ENCODE data around the gene NBEA.

The NBEA gene

DNA sequence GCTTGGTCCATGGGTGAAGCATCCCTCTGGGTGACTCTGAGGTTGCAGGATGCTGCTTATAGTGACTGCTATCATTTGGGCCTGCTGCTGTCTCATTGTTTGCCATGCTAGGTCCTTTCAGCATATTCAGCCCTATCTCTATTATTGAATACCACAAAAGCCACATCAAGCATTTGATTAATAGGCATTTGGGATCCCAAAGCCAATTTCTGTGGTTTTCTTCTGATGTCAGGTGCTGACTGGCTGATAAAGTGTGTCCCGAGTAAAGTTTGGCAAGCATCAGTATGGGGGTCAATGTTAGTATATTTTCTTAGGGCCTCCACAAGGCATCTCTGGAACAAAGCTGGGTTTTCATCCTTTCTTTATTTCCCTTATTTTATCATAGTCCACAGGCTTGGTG lies 204.6 kb downstream of the NBEA start:
- Histone ChIP-seq H3K4me3 (ENCODE audit: low read depth, low read length) (no peak overlapping the region), H3K27ac (ENCODE audit: extremely low read depth, low read depth, low read length) (no peak overlapping the region), H3K9me3 (ENCODE audit: control insufficient read depth, insufficient read depth, low read depth, low read length) (no peaks in the 10 kb centered on the region), H3K4me1 (ENCODE audit: control insufficient read depth, insufficient read depth, low read length) (no peaks in the 10 kb centered on the region), H3K36me3 (ENCODE audit: control insufficient read depth in 2 of 2, insufficient read depth in 1 of 2, low read length in 2 of 2) (no peaks in the 10 kb centered on the region)
- CTCF ChIA-PET: no interaction called here
- POLR2A ChIA-PET: no interaction called here
- TF ChIP-seq ZIC2 (tag by site-specific recombination; IDR thresholded peaks at IDR 0.05) (no peak), ZNF280C (tag by site-specific recombination; IDR thresholded peaks at IDR 0.05) (no peak), ZBTB1 (tag by site-specific recombination; IDR thresholded peaks at IDR 0.05) (no peak), ZBTB8A (tag by site-specific recombination; IDR thresholded peaks at IDR 0.05) (no peak), ZNF76 (tag by site-specific recombination; IDR thresholded peaks at IDR 0.05; ENCODE audit: borderline replicate concordance, low read depth) (no peak), ZNF175 (tag by site-specific recombination; IDR thresholded peaks at IDR 0.05) (no peak), KLF10 (tag by site-specific recombination; IDR thresholded peaks at IDR 0.05) (no peak), ZNF571 (tag by site-specific recombination; IDR thresholded peaks at IDR 0.05) (no peak), ZNF596 (tag by site-specific recombination; IDR thresholded peaks at IDR 0.05) (no peak), ZFHX2 (tag by site-specific recombination; conservative IDR thresholded peaks at IDR 0.05) (no peak), ZNF555 (tag by site-specific recombination; conservative IDR thresholded peaks at IDR 0.05) (no peak), ZNF610 (tag by site-specific recombination; IDR thresholded peaks at IDR 0.05; ENCODE audit: borderline replicate concordance) (no peak), ZNF585B (tag by site-specific recombination; IDR thresholded peaks at IDR 0.05) (no peak)
- TF ChIP-seq, protein P1, sequence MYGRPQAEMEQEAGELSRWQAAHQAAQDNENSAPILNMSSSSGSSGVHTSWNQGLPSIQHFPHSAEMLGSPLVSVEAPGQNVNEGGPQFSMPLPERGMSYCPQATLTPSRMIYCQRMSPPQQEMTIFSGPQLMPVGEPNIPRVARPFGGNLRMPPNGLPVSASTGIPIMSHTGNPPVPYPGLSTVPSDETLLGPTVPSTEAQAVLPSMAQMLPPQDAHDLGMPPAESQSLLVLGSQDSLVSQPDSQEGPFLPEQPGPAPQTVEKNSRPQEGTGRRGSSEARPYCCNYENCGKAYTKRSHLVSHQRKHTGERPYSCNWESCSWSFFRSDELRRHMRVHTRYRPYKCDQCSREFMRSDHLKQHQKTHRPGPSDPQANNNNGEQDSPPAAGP (tag by site-specific recombination; IDR thresholded peaks at IDR 0.05): no peak
- TF ChIP-seq, protein P2, sequence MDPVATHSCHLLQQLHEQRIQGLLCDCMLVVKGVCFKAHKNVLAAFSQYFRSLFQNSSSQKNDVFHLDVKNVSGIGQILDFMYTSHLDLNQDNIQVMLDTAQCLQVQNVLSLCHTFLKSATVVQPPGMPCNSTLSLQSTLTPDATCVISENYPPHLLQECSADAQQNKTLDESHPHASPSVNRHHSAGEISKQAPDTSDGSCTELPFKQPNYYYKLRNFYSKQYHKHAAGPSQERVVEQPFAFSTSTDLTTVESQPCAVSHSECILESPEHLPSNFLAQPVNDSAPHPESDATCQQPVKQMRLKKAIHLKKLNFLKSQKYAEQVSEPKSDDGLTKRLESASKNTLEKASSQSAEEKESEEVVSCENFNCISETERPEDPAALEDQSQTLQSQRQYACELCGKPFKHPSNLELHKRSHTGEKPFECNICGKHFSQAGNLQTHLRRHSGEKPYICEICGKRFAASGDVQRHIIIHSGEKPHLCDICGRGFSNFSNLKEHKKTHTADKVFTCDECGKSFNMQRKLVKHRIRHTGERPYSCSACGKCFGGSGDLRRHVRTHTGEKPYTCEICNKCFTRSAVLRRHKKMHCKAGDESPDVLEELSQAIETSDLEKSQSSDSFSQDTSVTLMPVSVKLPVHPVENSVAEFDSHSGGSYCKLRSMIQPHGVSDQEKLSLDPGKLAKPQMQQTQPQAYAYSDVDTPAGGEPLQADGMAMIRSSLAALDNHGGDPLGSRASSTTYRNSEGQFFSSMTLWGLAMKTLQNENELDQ (tag by site-specific recombination; IDR thresholded peaks at IDR 0.05; ENCODE audit: low read depth): no peak
- TF ChIP-seq, protein P3, sequence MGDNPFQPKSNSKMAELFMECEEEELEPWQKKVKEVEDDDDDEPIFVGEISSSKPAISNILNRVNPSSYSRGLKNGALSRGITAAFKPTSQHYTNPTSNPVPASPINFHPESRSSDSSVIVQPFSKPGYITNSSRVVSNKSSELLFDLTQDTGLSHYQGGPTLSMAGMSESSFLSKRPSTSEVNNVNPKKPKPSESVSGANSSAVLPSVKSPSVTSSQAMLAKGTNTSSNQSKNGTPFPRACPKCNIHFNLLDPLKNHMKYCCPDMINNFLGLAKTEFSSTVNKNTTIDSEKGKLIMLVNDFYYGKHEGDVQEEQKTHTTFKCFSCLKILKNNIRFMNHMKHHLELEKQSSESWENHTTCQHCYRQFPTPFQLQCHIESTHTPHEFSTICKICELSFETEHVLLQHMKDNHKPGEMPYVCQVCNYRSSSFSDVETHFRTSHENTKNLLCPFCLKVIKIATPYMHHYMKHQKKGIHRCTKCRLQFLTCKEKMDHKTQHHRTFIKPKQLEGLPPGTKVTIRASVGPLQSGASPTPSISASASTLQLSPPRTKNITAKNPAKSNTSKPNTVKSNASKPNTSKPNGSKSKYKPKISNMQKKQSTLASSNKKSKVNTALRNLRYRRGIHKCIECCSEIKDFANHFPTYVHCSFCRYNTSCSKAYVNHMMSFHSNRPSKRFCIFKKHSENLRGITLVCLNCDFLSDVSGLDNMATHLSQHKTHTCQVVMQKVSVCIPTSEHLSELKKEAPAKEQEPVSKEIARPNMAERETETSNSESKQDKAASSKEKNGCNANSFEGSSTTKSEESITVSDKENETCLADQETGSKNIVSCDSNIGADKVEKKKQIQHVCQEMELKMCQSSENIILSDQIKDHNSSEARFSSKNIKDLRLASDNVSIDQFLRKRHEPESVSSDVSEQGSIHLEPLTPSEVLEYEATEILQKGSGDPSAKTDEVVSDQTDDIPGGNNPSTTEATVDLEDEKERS (tag by site-specific recombination; IDR thresholded peaks at IDR 0.05): no peak
- TF ChIP-seq, protein P4, sequence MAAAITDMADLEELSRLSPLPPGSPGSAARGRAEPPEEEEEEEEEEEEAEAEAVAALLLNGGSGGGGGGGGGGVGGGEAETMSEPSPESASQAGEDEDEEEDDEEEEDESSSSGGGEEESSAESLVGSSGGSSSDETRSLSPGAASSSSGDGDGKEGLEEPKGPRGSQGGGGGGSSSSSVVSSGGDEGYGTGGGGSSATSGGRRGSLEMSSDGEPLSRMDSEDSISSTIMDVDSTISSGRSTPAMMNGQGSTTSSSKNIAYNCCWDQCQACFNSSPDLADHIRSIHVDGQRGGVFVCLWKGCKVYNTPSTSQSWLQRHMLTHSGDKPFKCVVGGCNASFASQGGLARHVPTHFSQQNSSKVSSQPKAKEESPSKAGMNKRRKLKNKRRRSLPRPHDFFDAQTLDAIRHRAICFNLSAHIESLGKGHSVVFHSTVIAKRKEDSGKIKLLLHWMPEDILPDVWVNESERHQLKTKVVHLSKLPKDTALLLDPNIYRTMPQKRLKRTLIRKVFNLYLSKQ (tag by site-specific recombination; IDR thresholded peaks at IDR 0.05; ENCODE audit: borderline replicate concordance): no peak
